Subcutaneous abdominal adipose tissue (tissue), 5 donors: ENCODE measurements around the gene NARS2.

Experiments
- H3K27ac ChIP-seq: one replicate; pipeline ENCODE4 v1.7.0; 2013; ENCODE audit warnings: low read depth, mild to moderate bottlenecking, inconsistent platforms, low read length, moderate library complexity
- H3K27me3 ChIP-seq, 5 donors: one replicate each; pipeline ENCODE4 v1.7.0; 2013; ENCODE audit warnings: low read length in 5 of 5, inconsistent platforms in 1 of 5; ENCODE audit not compliant: control insufficient read depth in 5 of 5, insufficient read depth in 4 of 5
- H3K36me3 ChIP-seq, 5 donors: one replicate each; pipeline ENCODE4 v1.7.0; 2013; ENCODE audit warnings: low read length in 5 of 5; ENCODE audit not compliant: control insufficient read depth in 5 of 5, insufficient read depth in 5 of 5
- H3K4me1 ChIP-seq, 5 donors: one replicate each; pipeline ENCODE4 v1.7.0; 2013; ENCODE audit warnings: low read length in 5 of 5, mild to moderate bottlenecking in 3 of 5, moderate library complexity in 1 of 5; ENCODE audit not compliant: control insufficient read depth in 5 of 5, insufficient read depth in 5 of 5
- H3K4me3 ChIP-seq, 5 donors: one replicate each; pipeline ENCODE4 v1.7.0; 2013; ENCODE audit warnings: low read length in 5 of 5, low read depth in 1 of 5
- H3K9ac ChIP-seq, 5 donors: one replicate each; pipeline ENCODE4 v1.7.0; 2013; ENCODE audit warnings: low read length in 5 of 5, mild to moderate bottlenecking in 4 of 5, moderate library complexity in 3 of 5
- H3K9me3 ChIP-seq, 5 donors: one replicate each; pipeline ENCODE4 v1.7.0; 2013; ENCODE audit warnings: low read length in 5 of 5; ENCODE audit not compliant: control insufficient read depth in 5 of 5
- donor health status: healthy.
- donor health status: healthy.
- donor health status: healthy.
- donor health status: healthy.
- donor health status: healthy.

NARS2 gene

DNA sequence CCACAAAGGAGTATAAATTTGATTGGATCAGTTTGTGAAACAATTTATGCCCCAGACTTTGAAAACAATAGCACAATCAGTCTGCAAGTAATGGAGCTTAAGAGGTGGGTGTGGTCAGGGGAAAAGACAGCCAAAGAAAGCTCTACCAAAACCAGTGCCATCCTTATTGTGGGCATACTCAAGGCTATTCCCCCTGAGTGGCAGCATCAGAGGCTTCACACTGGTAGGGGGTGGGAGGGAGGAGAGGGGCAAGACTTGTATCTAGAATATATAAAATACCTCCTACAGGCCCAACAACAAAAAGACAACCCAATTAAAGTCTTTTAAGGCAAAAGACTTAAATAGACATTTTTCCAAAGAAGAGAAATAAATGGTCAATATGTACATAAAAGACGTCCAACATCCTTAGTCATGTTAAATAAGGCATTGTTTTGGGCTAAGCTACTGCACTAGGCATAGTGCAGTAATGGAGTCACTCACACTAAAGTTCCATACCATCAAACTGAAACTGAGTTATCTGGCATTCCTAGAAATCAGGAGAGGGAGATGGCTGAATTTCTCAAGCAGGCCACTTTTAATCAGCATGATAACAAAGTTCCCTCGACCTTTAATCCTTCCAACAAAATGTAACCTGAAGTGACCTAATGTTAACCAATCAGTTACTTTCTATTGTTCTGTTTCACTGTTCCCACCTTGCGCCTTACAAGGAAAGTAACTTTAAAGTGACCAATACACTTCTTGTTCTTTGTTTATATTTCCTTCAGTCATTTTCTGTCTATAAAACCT, 24.8 kb downstream of the NARS2 start:
- Histone ChIP-seq H3K9me3 (no peaks in the 10 kb centered on the region), H3K27ac (peak overlapping the region; percentile 67), H3K36me3 (no peaks in the 10 kb centered on the region), H3K27me3 (no peaks in the 10 kb centered on the region), H3K4me3 (no peak overlapping the region), H3K4me1 (peaks cover 0 to 28% (median 24%) of the 10 kb centered on the region in 5 donors), H3K9ac (no peak overlapping the region)

- Histone ChIP-seq H3K4me3 (peak overlapping the region in 1 of 5 donors; percentile 31), H3K9ac (no peak overlapping the region), H3K9me3 (no peaks in the 10 kb centered on the region), H3K4me1 (peaks cover 0 to 28% (median 24%) of the 10 kb centered on the region in 5 donors), H3K27me3 (no peaks in the 10 kb centered on the region), H3K36me3 (no peaks in the 10 kb centered on the region), H3K27ac (peak overlapping the region; percentile 83)
These were observed 25.6 kb downstream of the NARS2 start for GRCh38 chr11:78548911-78549590.

GRCh38 chr11:78547931-78548705, 26.5 kb downstream of the NARS2 start:
- H3K9me3 ChIP-seq = no peaks in the 10 kb centered on the region
- no peaks in the 10 kb centered on the region for H3K27me3 ChIP-seq
- no peaks in the 10 kb centered on the region for H3K36me3 ChIP-seq
- peaks cover 0 to 28% (median 24%) of the 10 kb centered on the region in 5 donors for H3K4me1 ChIP-seq
- H3K4me3 ChIP-seq = no peak overlapping the region
- no peak overlapping the region for H3K9ac ChIP-seq
- H3K27ac ChIP-seq = peak overlapping the region; percentile 83

DNA sequence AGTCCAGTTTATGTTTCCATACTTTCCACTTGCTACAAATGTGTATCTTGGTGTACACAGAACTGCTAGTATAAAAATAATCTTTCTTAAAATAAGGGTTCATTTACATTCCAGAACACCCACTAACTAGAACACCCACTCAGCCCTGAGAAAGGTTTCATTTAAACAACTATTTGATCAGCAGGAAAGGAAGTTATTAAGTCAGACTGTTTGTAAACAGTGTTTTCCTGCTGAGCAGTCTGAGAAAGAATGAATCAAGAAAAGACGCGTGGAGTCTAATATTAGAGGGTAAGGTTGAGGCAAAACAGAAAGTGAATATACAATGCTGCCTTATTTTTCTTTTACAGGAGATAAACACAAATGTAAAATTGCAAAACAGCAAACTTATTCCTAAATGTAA, 32.7 kb downstream of the NARS2 start:
- Histone ChIP-seq H3K36me3 (peaks cover 0 to 6% (median 0%) of the 10 kb centered on the region in 5 donors), H3K27me3 (no peaks in the 10 kb centered on the region), H3K27ac (peak overlapping the region; percentile 18)

DNA sequence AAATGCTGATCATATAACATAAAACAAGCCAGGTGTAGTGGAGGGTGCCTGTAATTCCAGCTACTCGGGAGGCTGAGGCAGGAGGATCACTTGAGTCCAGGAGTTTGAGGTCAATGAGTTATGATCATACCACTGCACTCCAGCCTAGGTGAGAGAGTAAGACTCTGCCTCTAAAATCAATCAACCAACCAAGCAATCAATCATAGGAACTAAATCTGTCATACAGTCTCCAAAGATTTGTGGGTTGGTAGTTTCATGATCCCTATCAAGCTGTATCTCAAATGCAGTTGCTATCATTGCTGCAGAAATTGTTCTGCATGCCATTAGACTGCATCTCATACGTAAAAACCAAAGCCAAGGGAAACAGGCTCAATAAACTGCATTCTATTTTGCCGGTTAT, 33.1 kb downstream of the NARS2 start:
- Histone ChIP-seq H3K9ac (no peak overlapping the region), H3K9me3 (no peaks in the 10 kb centered on the region), H3K27ac (peak overlapping the region; percentile 18), H3K27me3 (no peaks in the 10 kb centered on the region), H3K4me3 (no peak overlapping the region), H3K36me3 (peaks cover 0 to 10% (median 0%) of the 10 kb centered on the region in 5 donors), H3K4me1 (peaks cover 0 to 23% (median 17%) of the 10 kb centered on the region in 5 donors)

More for the DNA sequence above, 32.7 kb downstream of the NARS2 start:
- Histone ChIP-seq H3K9me3 (no peaks in the 10 kb centered on the region), H3K4me3 (no peak overlapping the region), H3K9ac (peak overlapping the region in 1 of 5 donors; percentile 29), H3K4me1 (peaks cover 0 to 23% (median 17%) of the 10 kb centered on the region in 5 donors)

GRCh38 chr11:78540256-78540655, 34.4 kb downstream of the NARS2 start:
- Histone ChIP-seq H3K4me1 (peaks cover 0 to 23% (median 17%) of the 10 kb centered on the region in 5 donors), H3K9me3 (no peaks in the 10 kb centered on the region), H3K27me3 (no peaks in the 10 kb centered on the region), H3K36me3 (peaks cover 0 to 10% (median 2%) of the 10 kb centered on the region in 5 donors), H3K27ac (peak overlapping the region; percentile 2), H3K9ac (peak overlapping the region in 2 of 5 donors; percentile 32 to 46), H3K4me3 (no peak overlapping the region)

GRCh38 chr11:78539506-78539905, 35.2 kb downstream of the NARS2 start:
- H3K36me3 ChIP-seq = peaks cover 0 to 10% (median 2%) of the 10 kb centered on the region in 5 donors
- peaks cover 0 to 23% (median 17%) of the 10 kb centered on the region in 5 donors for H3K4me1 ChIP-seq
- no peaks in the 10 kb centered on the region for H3K9me3 ChIP-seq
- no peaks in the 10 kb centered on the region for H3K27me3 ChIP-seq
- no peak overlapping the region for H3K9ac ChIP-seq
- no peak overlapping the region for H3K4me3 ChIP-seq
- peak overlapping the region; percentile 2 for H3K27ac ChIP-seq

GRCh38 chr11:78536933-78537332, 37.7 kb downstream of the NARS2 start:
- Histone ChIP-seq H3K9me3 (no peaks in the 10 kb centered on the region), H3K4me3 (no peak overlapping the region), H3K27me3 (no peaks in the 10 kb centered on the region), H3K9ac (no peak overlapping the region), H3K27ac (no peak overlapping the region), H3K36me3 (peaks cover 0 to 10% (median 2%) of the 10 kb centered on the region in 5 donors), H3K4me1 (peaks cover 0 to 15% (median 15%) of the 10 kb centered on the region in 5 donors)

GRCh38 chr11:78535920-78536319, 38.7 kb downstream of the NARS2 start:
- H3K9ac ChIP-seq = no peak overlapping the region
- H3K27ac ChIP-seq = no peak overlapping the region
- H3K36me3 ChIP-seq = peaks cover 0 to 10% (median 2%) of the 10 kb centered on the region in 5 donors
- no peak overlapping the region for H3K4me3 ChIP-seq
- no peaks in the 10 kb centered on the region for H3K9me3 ChIP-seq
- H3K4me1 ChIP-seq = peaks cover 0 to 13% (median 10%) of the 10 kb centered on the region in 5 donors
- H3K27me3 ChIP-seq = no peaks in the 10 kb centered on the region
